Endothelial cell of umbilical vein (primary cell): ENCODE data around the gene GNAL. TPM values are rescaled to one million over a fixed set of nuclear protein-coding genes. Genes with fewer than 3 reads are reported as not detected.

ENCODE experiments used
- BruUV-seq: library from RNA; stranded (reverse); fragments of 400-500 nt; replicated peaks from 2 replicates; lab custom pipeline; 2021; lab: Mats Ljungman, UMichigan
- CTCF ChIA-PET: fragments of 300-600, 350-600 bp; sonication (Branson Sonifier 250); formaldehyde crosslinking; loops from one replicate; lab custom pipeline; 2021; ENCODE audit warnings: antibody characterized with exemption, inconsistent platforms; lab: Charles Lee
- POLR2A ChIA-PET: fragments of 300-600, 350-600 bp; sonication (Branson Sonifier 250); formaldehyde crosslinking; loops from one replicate; lab custom pipeline; 2021; ENCODE audit warnings: antibody characterized with exemption, inconsistent platforms; lab: Charles Lee
- DNase-seq: peaks from one replicate; pipeline ENCODE4 v3.0.0-alpha.2; 2011; ENCODE audit warnings: low read depth, low spot score
- FAIRE-seq: peaks from 2 replicates; lab custom pipeline; 2011; peaks lifted over from hg19 to GRCh38; lab: Jason Lieb, UNC
- H2AFZ ChIP-seq: 2 replicates; pipeline ENCODE4 v1.6.0; 2012; ENCODE audit warnings: low read depth, low read length, control low read depth, inconsistent platforms
- H3K27ac ChIP-seq: 2 replicates; pipeline ENCODE4 v1.5.1; 2011; ENCODE audit warnings: low read depth, mild to moderate bottlenecking, control low read depth, low read length, moderate library complexity; ENCODE audit not compliant: insufficient read depth
- H3K27me3 ChIP-seq, 2 experiments: 2 replicates each; pipeline versions ENCODE4 v1.6.0 to v1.6.1; 2011; ENCODE audit warnings: low read length in 2 of 2, mixed read lengths in 1 of 2; ENCODE audit not compliant: control insufficient read depth in 2 of 2, insufficient read depth in 2 of 2
- H3K36me3 ChIP-seq, 2 experiments: 2 replicates in 1 of 2; 3 replicates in 1 of 2; pipeline ENCODE4 v1.5.1; 2011; ENCODE audit warnings: low read length in 2 of 2, mild to moderate bottlenecking in 1 of 2, moderate library complexity in 1 of 2; ENCODE audit not compliant: control insufficient read depth in 2 of 2, insufficient read depth in 2 of 2; ENCODE audit errors: extremely low read depth in 1 of 2
- H3K4me1 ChIP-seq: 3 replicates; pipeline ENCODE4 v1.5.1; 2011; ENCODE audit warnings: mild to moderate bottlenecking, low read length; ENCODE audit not compliant: control insufficient read depth, insufficient read depth; ENCODE audit errors: extremely low read depth
- H3K4me2 ChIP-seq: 2 replicates; pipeline ENCODE4 v1.6.1; 2011; ENCODE audit warnings: low read length, control low read depth, mixed read lengths; ENCODE audit not compliant: insufficient read depth
- H3K4me3 ChIP-seq, 3 experiments: fragments of 200-600 bp in 1 of 3; sonication (generic), shearing (Covaris generic) in 1 of 3; replicated peaks in 1 of 3; 2 replicates each; pipeline ENCODE4 v1.5.1; 2011 to 2016; ENCODE audit warnings: control low read depth in 3 of 3, low read length in 3 of 3, mild to moderate bottlenecking in 2 of 3, inconsistent platforms in 1 of 3, low read depth in 1 of 3, moderate library complexity in 1 of 3; ENCODE audit not compliant: insufficient read depth in 1 of 3
- H3K79me2 ChIP-seq: 2 replicates; pipeline ENCODE4 v1.6.0; 2012; ENCODE audit warnings: low read length, inconsistent platforms; ENCODE audit not compliant: control insufficient read depth, insufficient read depth
- H3K9ac ChIP-seq: replicated peaks from 2 replicates; pipeline ENCODE3; 2011; ENCODE audit warnings: low read length, control low read depth; ENCODE audit not compliant: insufficient read depth; ENCODE audit errors: extremely low read depth
- H3K9me1 ChIP-seq: replicated peaks from 3 replicates; pipeline ENCODE4 v1.6.0; 2011; ENCODE audit warnings: mild to moderate bottlenecking, low read length; ENCODE audit not compliant: control insufficient read depth, insufficient read depth; ENCODE audit errors: extremely low read depth
- H3K9me3 ChIP-seq: replicated peaks from 2 replicates; pipeline ENCODE4 v1.5.1; 2012; ENCODE audit warnings: low read length, inconsistent platforms; ENCODE audit not compliant: control insufficient read depth, insufficient read depth
- H4K20me1 ChIP-seq: replicated peaks from 2 replicates; pipeline ENCODE3; 2011; ENCODE audit warnings: mild to moderate bottlenecking, low read length; ENCODE audit not compliant: control insufficient read depth, insufficient read depth; ENCODE audit errors: extremely low read depth
- EZH2 ChIP-seq: IDR thresholded peaks from 2 replicates; pipeline ENCODE4 v1.6.1; 2012; ENCODE audit warnings: borderline replicate concordance, low read depth, mild to moderate bottlenecking, moderate library complexity, low read length, inconsistent platforms; ENCODE audit not compliant: severe bottlenecking
- FOS ChIP-seq: IDR thresholded peaks from 2 replicates; pipeline ENCODE4 v1.6.1; 2011; ENCODE audit warnings: mild to moderate bottlenecking, low read length, moderate library complexity, borderline replicate concordance; ENCODE audit not compliant: insufficient read depth
- GATA2 ChIP-seq: IDR thresholded peaks from 2 replicates; pipeline ENCODE4 v1.7.0; 2011; ENCODE audit warnings: low read depth, mild to moderate bottlenecking, moderate library complexity, mixed read lengths, low read length; ENCODE audit not compliant: insufficient read length, insufficient read depth
- JUN ChIP-seq: IDR thresholded peaks from 2 replicates; pipeline ENCODE4 v1.6.1; 2011; ENCODE audit warnings: borderline replicate concordance, low read depth; ENCODE audit not compliant: insufficient read length, insufficient read depth
- MYC ChIP-seq: IDR thresholded peaks from one replicate; pipeline ENCODE4 v1.6.1; 2011; ENCODE audit warnings: mild to moderate bottlenecking, low read depth, low read length
- POLR2A ChIP-seq: IDR thresholded peaks from 2 replicates; pipeline ENCODE4 v1.6.1; 2012; ENCODE audit warnings: low read depth, mild to moderate bottlenecking, control low read depth, low read length
- POLR2AphosphoS5 ChIP-seq: IDR thresholded peaks from 2 replicates; pipeline ENCODE4 v1.6.1; 2012; ENCODE audit warnings: low read depth, mild to moderate bottlenecking, control low read depth, low read length, moderate library complexity; ENCODE audit not compliant: insufficient read depth
- dilution Hi-C: fragments of 300-500 bp; cut with MboI; formaldehyde crosslinking; loops from one replicate; pipeline ENCODE4 v1.15.0; 2019; ENCODE audit warnings: low sequenced_read_pairs; ENCODE audit not compliant: extremely low pct_ligation_motif_present
- intact Hi-C: fragments of 100-400 bp; cut with micrococcal nuclease; formaldehyde crosslinking; loops from one replicate; pipeline ENCODE4 v1.10.0; 2022
- polyA plus RNA-seq, 4 experiments: library from polyadenylated mRNA; depleted of rRNA in 3 of 4; stranded (reverse) in 3 of 4; unstranded in 1 of 4; fragments of >200 nt; gene quantifications; 2 replicates each; pipeline versions ENCODE4 v1.2.1 to v1.2.3, GENCODE V29; 2011 to 2012; ENCODE audit warnings: missing spikeins in 1 of 4
- total RNA-seq: library from RNA; stranded (reverse); gene quantifications from 2 replicates; pipeline ENCODE4 v1.2.3, GENCODE V29; 2021
- TF ChIP-seq, protein P1 (sequence below): IDR thresholded peaks from 2 replicates; pipeline ENCODE4 v1.6.1; 2011; ENCODE audit not compliant: insufficient read depth, insufficient read length
- TF ChIP-seq, protein P2 (sequence below), 2 donors: IDR thresholded peaks; 1 replicate in 1 of 2; 2 replicates in 1 of 2; pipeline ENCODE4 v1.5.1; 2011; ENCODE audit warnings: low read length in 2 of 2, mild to moderate bottlenecking in 2 of 2, moderate library complexity in 2 of 2, control low read depth in 1 of 2, inconsistent platforms in 1 of 2, low read depth in 1 of 2; ENCODE audit not compliant: insufficient read depth in 1 of 2; ENCODE audit errors: extremely low read depth in 1 of 2

Gene GNAL
- total and polyA plus RNA-seq, 2 donors (not counting 3 experiments of a cell fraction or from before 2014, with no cell fraction given): 0.07 to 0.73 TPM

DNA sequence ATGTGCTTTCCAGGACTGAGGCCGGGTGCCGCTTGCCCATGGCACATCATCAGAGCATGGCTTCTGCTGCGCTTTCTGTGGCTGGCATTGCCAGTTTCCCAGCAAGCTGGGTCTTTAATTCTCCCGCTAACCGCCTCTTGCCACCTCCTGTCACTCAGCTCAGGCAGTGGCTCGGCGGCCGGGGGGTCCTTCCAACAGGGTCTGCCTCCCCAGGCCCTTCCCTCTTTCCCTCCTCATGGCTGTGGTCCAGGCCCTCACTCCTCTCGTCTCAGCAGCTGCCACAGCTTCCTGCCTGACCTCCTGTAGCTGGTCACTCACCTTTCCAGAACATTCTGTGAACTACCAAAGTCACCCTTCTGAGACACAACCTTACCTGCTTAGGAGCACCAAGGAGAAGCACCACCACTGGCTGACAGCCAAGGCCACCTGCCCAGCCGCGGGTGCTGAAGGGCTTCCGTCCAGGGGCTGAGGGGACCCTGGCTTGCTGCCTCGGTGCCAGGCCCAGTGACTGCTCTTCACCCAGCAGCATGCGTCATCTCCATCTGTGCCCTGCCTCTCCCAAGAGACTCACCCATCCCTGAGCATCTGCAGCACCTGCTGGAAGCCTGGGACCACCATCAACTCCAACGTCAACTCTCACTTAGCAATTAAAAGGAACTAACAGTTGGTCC is 184.7 kb downstream of the GNAL start:
- H3K9me3 ChIP-seq: no peaks in the 10 kb centered on the region
- no TSS peak for BruUV-seq
- no peaks in the 10 kb centered on the region for H3K79me2 ChIP-seq
- H3K27ac ChIP-seq: no peak overlapping the region
- H2AFZ ChIP-seq: no peak overlapping the region
- no peaks in the 10 kb centered on the region for H3K4me1 ChIP-seq
- no peak overlapping the region for H3K9ac ChIP-seq
- FAIRE-seq: no peak
- no peak for DNase-seq
- H3K27me3 ChIP-seq: peaks cover 0 to 6% of the 10 kb centered on the region in 2 experiments
- dilution Hi-C loops (no loop called here), intact Hi-C loops (no loop called here)
- H3K4me2 ChIP-seq: no peak overlapping the region
- no peaks in the 10 kb centered on the region for H3K36me3 ChIP-seq
- TF ChIP-seq MYC: no peak
- TF ChIP-seq JUN: no peak
- TF ChIP-seq POLR2A: no peak
- TF ChIP-seq EZH2: no peak
- TF ChIP-seq, protein P1, sequence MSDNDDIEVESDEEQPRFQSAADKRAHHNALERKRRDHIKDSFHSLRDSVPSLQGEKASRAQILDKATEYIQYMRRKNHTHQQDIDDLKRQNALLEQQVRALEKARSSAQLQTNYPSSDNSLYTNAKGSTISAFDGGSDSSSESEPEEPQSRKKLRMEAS: no peak
- TF ChIP-seq GATA2: no peak
- TF ChIP-seq POLR2AphosphoS5: no peak
- TF ChIP-seq, protein P2, sequence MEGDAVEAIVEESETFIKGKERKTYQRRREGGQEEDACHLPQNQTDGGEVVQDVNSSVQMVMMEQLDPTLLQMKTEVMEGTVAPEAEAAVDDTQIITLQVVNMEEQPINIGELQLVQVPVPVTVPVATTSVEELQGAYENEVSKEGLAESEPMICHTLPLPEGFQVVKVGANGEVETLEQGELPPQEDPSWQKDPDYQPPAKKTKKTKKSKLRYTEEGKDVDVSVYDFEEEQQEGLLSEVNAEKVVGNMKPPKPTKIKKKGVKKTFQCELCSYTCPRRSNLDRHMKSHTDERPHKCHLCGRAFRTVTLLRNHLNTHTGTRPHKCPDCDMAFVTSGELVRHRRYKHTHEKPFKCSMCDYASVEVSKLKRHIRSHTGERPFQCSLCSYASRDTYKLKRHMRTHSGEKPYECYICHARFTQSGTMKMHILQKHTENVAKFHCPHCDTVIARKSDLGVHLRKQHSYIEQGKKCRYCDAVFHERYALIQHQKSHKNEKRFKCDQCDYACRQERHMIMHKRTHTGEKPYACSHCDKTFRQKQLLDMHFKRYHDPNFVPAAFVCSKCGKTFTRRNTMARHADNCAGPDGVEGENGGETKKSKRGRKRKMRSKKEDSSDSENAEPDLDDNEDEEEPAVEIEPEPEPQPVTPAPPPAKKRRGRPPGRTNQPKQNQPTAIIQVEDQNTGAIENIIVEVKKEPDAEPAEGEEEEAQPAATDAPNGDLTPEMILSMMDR (IDR thresholded peaks at IDR 0.05; ENCODE audit: extremely low read depth in 1 of 2, insufficient read depth in 1 of 2, low read depth in 1 of 2, low read length in 2 of 2): no peak
- no peak for TF ChIP-seq FOS
- ChIA-PET POLR2A (no interaction called here), CTCF (no interaction called here)
- H4K20me1 ChIP-seq: no peaks in the 10 kb centered on the region
- H3K9me1 ChIP-seq: no peaks in the 10 kb centered on the region
- no peak overlapping the region for H3K4me3 ChIP-seq
